VCaP (cell line): ENCODE measurements around the gene EXOSC10.

ENCODE experiments used
- H3K27ac ChIP-seq: fragments of 450-650 bp; 2 replicates; pipeline ENCODE4 v1.5.1; 2017
- CTCF ChIP-seq: fragments of 450-650 bp; conservative IDR thresholded peaks from 2 replicates; pipeline ENCODE4 v1.5.1; 2017; ENCODE audit warnings: mild to moderate bottlenecking, moderate library complexity

Gene EXOSC10

DNA sequence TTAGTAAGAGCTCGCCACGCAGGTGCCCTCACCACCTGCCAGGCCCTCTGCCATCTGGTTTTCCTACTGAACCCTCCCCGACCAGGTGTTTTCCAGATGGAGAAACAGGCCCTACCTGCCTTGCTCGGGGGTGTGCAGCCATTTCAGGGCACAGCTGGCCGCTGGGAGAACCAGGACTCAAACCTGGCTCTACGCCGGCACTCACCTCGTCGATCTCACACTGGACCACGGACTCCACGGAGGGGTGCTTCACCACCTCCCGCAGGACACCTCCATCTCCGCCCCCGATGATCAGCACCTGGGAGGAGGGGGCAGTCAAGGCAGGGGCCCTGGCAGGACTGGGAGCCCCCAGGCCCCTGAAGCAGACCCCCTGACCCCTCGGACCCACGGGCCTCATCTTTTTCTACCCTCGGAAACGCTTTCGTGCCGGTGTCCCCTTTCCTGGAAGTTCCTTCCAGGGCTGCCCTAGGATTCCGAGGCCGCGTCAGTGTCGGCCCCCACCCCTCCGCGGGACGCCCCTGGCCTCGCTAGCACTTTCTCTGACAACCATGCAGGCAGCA, 41.0 kb downstream of the EXOSC10 start:
- TF ChIP-seq CTCF = no peak
- peak overlapping the region; percentile 91 for H3K27ac ChIP-seq

DNA sequence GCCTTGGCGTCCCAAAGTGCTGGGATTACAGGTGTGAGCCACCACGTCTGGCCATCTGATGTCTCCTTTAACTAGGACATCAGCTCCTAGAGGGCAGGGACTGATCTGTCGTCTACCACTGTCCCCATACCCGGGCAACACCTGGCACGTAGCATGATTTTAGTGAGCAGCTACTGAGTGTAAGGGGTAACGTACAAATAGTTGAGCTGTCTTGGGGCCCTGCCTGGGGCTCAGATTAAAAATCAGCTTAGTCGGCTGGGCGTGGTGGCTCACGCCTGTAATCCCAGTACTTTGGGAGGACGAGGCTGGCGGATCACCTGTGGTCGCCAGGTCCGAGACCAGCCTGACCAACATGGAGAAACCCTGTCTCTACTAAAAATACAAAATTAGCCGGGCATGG, 41.6 kb downstream of the EXOSC10 start:
- no peak for TF ChIP-seq CTCF
- H3K27ac ChIP-seq = peak overlapping the region; percentile 91; the same call in 1 of the 2 replicates

DNA sequence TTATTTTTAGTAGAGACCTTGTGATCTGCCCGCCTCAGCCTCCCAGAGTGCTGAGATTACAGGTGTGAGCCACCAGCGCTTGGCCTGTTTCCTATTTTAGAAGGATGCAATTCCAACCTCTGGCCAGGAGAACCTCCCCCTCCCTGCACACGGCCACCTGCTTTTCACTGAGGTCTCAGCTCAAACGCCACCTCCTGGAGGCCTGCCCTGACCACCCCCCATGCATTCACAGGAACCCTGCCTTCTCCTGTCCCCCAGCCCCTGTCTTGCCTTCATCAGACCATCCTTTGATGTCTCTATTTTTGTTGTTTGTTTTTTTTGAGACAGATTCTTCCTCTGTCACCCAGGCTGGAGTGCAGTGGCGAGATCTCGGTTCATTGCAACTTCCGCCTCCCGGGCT, 42.2 kb downstream of the EXOSC10 start:
- TF ChIP-seq CTCF = no peak
- H3K27ac ChIP-seq = no peak overlapping the region

- TF ChIP-seq CTCF = no peak
- H3K27ac ChIP-seq = peak overlapping the region; percentile 11; the same call in 1 of the 2 replicates
Observed at GRCh38 chr1:11056504-11056903, 43.2 kb downstream of the EXOSC10 start.

- TF ChIP-seq CTCF = no peak
- no peak overlapping the region for H3K27ac ChIP-seq
Observed at GRCh38 chr1:11055676-11056075, 44.0 kb downstream of the EXOSC10 start.

DNA sequence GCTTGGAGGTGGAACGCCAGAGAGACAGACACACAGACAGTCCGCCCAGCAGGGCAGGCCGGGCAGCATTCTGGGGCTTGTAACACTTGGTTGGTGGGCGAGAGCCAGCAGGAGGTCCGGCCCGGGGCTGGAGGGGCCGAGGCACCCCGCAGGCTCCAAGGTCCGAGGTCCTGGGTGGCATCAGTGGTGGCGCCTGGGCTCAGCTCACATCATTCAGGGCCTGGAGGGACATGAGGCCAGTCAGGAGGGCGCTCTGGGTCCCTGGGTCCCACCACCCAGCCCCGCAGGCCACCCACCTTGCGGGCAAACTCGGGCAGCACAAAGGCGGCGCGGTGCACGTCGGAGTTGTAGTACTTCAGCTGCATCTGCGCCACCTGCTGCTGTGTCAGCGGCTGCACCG, 45.0 kb downstream of the EXOSC10 start:
- TF ChIP-seq CTCF = no peak
- no peak overlapping the region for H3K27ac ChIP-seq

- TF ChIP-seq CTCF = no peak
- H3K27ac ChIP-seq = no peak overlapping the region
Observed at GRCh38 chr1:11054181-11054580, 45.5 kb downstream of the EXOSC10 start.

DNA sequence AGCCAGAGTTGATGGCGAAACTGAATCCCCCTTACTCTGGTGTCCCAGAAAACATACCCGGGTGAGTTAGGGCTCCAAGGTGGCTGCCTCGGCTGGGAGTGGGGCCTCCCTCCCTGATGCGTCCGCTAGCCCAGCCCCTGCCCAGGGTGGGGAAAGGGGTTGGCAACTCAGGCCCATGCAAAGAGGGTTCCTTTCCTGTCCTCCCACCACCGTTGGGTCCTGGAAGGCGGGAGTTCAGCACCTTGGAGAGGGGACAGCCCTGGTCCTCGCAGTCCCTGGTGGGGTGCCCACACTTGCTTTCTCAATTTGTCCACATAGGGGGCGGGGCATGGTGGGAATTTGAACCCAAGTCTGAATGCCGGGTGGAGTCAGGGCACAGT, 45.9 kb downstream of the EXOSC10 start:
- H3K27ac ChIP-seq = no peak overlapping the region
- TF ChIP-seq CTCF = no peak
